HFFc6 (cell line): Measurements from ENCODE around the gene ADAMTS17. TPM values are rescaled to one million over a fixed set of nuclear protein-coding genes. Genes with fewer than 3 reads are reported as not detected.
"Not testable (repeated sequence)": the region's sequence is repeated elsewhere in the genome, so short reads cannot be mapped to it uniquely, and the experiment has no call there.

Experiments
- DNase-seq: peaks from one replicate; pipeline ENCODE4 v3.0.0-alpha.2; 2018
- H3K27ac Mint-ChIP-seq: 2 replicates; pipeline ENCODE4 v1.8.0; 2020; ENCODE audit warnings: mild to moderate bottlenecking, mixed read lengths
- H3K27me3 Mint-ChIP-seq: 2 replicates; pipeline ENCODE4 v1.8.0; 2021; ENCODE audit warnings: mild to moderate bottlenecking, moderate library complexity, mixed read lengths; ENCODE audit not compliant: insufficient read depth
- H3K36me3 Mint-ChIP-seq: 2 replicates; pipeline ENCODE4 v1.8.0; 2021; ENCODE audit warnings: low read depth, mixed read lengths
- H3K4me1 Mint-ChIP-seq: 2 replicates; pipeline ENCODE4 v1.8.0; 2020; ENCODE audit warnings: low read depth, mixed read lengths
- H3K4me3 Mint-ChIP-seq: 2 replicates; pipeline ENCODE4 v1.8.0; 2020; ENCODE audit warnings: mild to moderate bottlenecking, moderate library complexity, mixed read lengths
- H3K9me3 Mint-ChIP-seq: 2 replicates; pipeline ENCODE4 v1.8.0; 2020; ENCODE audit warnings: mild to moderate bottlenecking, mixed read lengths
- total RNA-seq, 6 experiments: library from RNA; stranded (reverse); fragmentation: NEBNext Ultra II Directional; extraction: Animal tissue kit (Norgen Biotek cat#: 25700); gene quantifications; 2 replicates in 1 of 6; 3 replicates in 5 of 6; pipeline ENCODE4 v1.2.3, GENCODE V29; 2021
- TF ChIP-seq, protein P1 (sequence below): fragments of 200-600 bp; sonication (generic); IDR thresholded peaks from 2 replicates; pipeline ENCODE4 v1.5.0; 2021; ENCODE audit warnings: antibody characterized with exemption, mild to moderate bottlenecking

The ADAMTS17 gene
- total RNA-seq, 6 experiments from 2014 or later, result not detected

DNA sequence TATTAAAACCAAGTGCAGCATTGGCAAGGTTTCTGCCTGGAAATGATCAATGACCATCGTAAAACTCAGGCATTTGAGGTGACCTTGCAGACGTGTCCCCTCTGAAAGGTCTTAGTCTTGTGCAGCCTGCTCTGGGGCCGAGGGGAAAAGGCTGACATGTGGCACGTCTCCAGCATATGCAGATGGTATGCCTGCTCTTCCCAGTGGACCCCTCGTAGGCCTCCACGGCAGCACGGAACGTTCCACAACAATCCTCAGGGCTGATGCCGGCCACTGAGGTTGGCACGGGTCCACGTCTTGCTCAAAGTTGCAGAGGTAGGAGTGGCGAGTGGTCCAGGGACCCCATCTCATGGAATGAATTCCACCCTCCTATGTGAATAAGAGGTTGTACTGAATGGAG lies 361.0 kb downstream of the ADAMTS17 start:
- H3K9me3 Mint-ChIP-seq, result peaks cover 33% of the 10 kb centered on the region
- H3K4me1 Mint-ChIP-seq, result no peaks in the 10 kb centered on the region
- TF ChIP-seq, protein P1, sequence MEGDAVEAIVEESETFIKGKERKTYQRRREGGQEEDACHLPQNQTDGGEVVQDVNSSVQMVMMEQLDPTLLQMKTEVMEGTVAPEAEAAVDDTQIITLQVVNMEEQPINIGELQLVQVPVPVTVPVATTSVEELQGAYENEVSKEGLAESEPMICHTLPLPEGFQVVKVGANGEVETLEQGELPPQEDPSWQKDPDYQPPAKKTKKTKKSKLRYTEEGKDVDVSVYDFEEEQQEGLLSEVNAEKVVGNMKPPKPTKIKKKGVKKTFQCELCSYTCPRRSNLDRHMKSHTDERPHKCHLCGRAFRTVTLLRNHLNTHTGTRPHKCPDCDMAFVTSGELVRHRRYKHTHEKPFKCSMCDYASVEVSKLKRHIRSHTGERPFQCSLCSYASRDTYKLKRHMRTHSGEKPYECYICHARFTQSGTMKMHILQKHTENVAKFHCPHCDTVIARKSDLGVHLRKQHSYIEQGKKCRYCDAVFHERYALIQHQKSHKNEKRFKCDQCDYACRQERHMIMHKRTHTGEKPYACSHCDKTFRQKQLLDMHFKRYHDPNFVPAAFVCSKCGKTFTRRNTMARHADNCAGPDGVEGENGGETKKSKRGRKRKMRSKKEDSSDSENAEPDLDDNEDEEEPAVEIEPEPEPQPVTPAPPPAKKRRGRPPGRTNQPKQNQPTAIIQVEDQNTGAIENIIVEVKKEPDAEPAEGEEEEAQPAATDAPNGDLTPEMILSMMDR, result no peak
- no peak overlapping the region for H3K27ac Mint-ChIP-seq
- H3K4me3 Mint-ChIP-seq, result no peak overlapping the region
- no peak for DNase-seq
- peaks cover 11% of the 10 kb centered on the region for H3K27me3 Mint-ChIP-seq
- H3K36me3 Mint-ChIP-seq, result no peaks in the 10 kb centered on the region

DNA sequence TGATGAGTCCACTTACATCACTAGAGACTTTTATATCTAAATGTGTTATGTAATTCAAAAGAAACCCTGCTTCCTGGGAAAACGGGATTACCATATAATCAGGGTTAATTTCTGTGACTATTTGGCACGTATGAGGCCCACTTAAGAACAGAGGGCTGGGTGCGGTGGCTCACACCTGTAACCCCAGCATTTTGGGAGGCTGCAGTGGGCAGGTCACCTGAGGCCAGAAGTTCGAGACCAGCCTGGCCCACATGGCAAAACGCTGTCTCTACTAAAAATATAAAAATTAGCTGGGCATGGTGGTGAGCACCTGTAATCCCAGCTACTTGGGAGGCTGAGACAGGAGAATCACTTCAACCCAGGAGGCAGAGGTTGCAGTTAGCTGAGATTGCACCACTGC lies 361.9 kb downstream of the ADAMTS17 start:
- H3K36me3 Mint-ChIP-seq, H3K4me1 Mint-ChIP-seq, DNase-seq, H3K4me3 Mint-ChIP-seq, H3K27ac Mint-ChIP-seq: not testable (repeated sequence)
- Mint-ChIP-seq H3K9me3 (peaks cover 33% of the 10 kb centered on the region; the same call in 1 of the 2 replicates), H3K27me3 (peaks cover 11% of the 10 kb centered on the region)

DNA sequence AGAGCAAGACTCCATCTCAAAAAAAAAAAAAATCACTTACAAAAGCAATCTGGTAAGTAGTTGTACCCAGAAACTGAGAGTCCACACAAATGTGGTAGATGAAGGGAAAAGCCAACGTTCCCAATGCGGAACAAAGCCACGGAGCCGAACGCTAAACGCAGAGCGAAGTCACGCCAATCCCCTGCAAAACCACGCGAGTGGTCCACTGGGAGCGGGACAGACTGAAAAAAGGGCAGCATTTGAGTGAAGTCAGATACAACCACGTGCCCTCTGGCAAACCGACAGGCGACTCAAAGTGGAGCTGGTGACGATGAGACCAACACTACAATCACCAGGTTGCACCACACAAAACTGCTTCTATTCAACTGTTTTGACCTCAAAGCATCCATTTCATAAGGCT lies 362.4 kb downstream of the ADAMTS17 start:
- TF ChIP-seq, protein P1, result no peak
- Mint-ChIP-seq H3K9me3 (peaks cover 30% of the 10 kb centered on the region; the same call in 1 of the 2 replicates), H3K36me3 (no peaks in the 10 kb centered on the region), H3K4me1 (no peaks in the 10 kb centered on the region), H3K4me3 (no peak overlapping the region), H3K27me3 (peaks cover 11% of the 10 kb centered on the region), H3K27ac (no peak overlapping the region)
- no peak for DNase-seq

DNA sequence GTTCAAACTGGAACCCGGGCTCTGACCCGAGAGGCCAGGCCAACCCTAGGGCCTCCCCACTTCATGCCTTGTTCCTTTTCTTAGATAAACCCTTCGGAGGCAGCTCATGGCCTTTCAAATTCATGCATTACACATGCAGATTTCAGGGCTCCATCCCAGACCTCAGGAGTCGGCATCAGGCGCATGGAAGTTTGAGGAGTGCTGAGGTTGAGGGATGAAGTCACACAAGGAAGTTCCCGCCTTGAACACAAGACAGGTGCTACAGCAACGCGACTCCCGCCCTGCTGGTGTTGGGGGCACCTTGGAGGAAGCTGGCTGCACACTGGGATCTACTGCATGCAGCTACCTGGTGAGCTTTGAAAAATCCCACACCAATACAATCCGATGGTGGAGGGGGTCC lies 363.3 kb downstream of the ADAMTS17 start:
- peaks cover 26% of the 10 kb centered on the region; the same call in 1 of the 2 replicates for H3K9me3 Mint-ChIP-seq
- DNase-seq, result no peak
- no peaks in the 10 kb centered on the region for H3K4me1 Mint-ChIP-seq
- no peak overlapping the region for H3K27ac Mint-ChIP-seq
- peaks cover 8% of the 10 kb centered on the region for H3K27me3 Mint-ChIP-seq
- no peaks in the 10 kb centered on the region for H3K36me3 Mint-ChIP-seq
- no peak overlapping the region for H3K4me3 Mint-ChIP-seq
- TF ChIP-seq, protein P1, result no peak

DNA sequence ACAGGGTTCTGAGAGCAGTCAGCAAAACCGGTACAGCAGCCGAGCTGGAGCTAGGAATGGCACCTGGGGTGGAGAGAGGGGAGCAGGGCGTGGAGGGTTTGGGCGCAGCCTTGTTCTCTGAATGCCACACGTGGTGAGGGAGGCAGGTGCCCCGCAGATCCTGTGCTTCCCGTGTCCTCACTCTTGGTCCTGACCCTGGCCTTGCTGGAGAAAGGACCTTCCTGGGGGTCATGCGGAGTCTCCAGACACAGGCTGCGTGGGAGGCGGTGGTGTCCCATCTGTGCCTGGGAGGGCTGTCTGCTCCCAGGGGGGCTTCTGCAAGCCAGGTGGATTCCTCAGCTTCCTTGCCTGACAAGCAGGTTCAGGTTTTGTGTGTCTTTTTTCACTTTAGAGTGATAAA lies 363.8 kb downstream of the ADAMTS17 start:
- Mint-ChIP-seq H3K36me3 (no peaks in the 10 kb centered on the region), H3K9me3 (peaks cover 26% of the 10 kb centered on the region; the same call in 1 of the 2 replicates), H3K27me3 (peaks cover 8% of the 10 kb centered on the region), H3K27ac (no peak overlapping the region), H3K4me1 (no peaks in the 10 kb centered on the region), H3K4me3 (no peak overlapping the region)
- no peak for DNase-seq
- TF ChIP-seq, protein P1, result no peak

DNA sequence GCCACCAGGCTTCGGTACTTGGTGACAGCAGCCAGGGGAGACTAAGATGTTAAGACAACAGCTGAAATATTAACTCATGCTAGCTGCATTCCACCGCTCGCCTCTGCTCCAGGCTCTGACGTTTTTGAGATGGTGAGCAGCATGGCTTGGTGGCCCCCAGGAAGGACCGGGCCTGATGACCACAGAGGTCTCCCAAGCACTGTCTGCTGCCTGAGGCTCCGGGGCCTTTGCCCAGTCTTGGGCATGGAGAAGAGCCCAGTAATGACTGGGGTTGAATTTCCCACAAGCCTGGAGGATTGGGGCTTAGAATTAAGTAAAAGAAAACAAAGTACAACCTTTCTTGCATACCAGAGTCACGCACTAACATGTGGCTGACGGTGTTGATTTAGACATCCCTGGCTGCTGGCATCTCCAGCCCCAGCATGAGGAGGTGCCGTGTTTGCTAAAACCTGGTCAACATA lies 364.9 kb downstream of the ADAMTS17 start:
- no peak overlapping the region for H3K27ac Mint-ChIP-seq

More for the DNA sequence above, 364.9 kb downstream of the ADAMTS17 start:
- Mint-ChIP-seq H3K4me3 (no peak overlapping the region), H3K9me3 (peaks cover 26% of the 10 kb centered on the region), H3K4me1 (no peaks in the 10 kb centered on the region), H3K27me3 (peaks cover 8% of the 10 kb centered on the region), H3K36me3 (no peaks in the 10 kb centered on the region)
- DNase-seq, result no peak
- TF ChIP-seq, protein P1, result no peak
